Upper lobe of right lung (tissue), 1 donor: Measurements from ENCODE around the gene CDH15. TPM values are rescaled to one million over a fixed set of nuclear protein-coding genes. Genes with fewer than 3 reads are reported as not detected.
"Not testable (repeated sequence)": the region's sequence is repeated elsewhere in the genome, so short reads cannot be mapped to it uniquely, and the experiment has no call there.

ENCODE experiments used
- ATAC-seq: fragments of 200-7000 bp; cut with Tn5 transposase; one replicate; pipeline ENCODE4 v1.9.1; 2020; ENCODE audit warnings: mild to moderate bottlenecking, moderate library complexity
- DNase-seq: peaks from one replicate; pipeline ENCODE4 v3.0.0-alpha.2; 2020
- H3K27ac ChIP-seq: fragments of 200-600 bp; one replicate; pipeline ENCODE4 v1.8.0; 2022
- H3K27me3 ChIP-seq: fragments of 200-600 bp; one replicate; pipeline ENCODE4 v1.8.0; 2022; ENCODE audit warnings: mild to moderate bottlenecking
- H3K36me3 ChIP-seq: fragments of 200-600 bp; one replicate; pipeline ENCODE4 v1.8.0; 2022
- H3K4me1 ChIP-seq: fragments of 200-600 bp; one replicate; pipeline ENCODE4 v1.8.0; 2022
- H3K4me3 ChIP-seq: fragments of 200-600 bp; one replicate; pipeline ENCODE4 v1.8.0; 2022; ENCODE audit warnings: mild to moderate bottlenecking
- H3K9me3 ChIP-seq: fragments of 200-600 bp; one replicate; pipeline ENCODE4 v1.8.0; 2022
- intact Hi-C: fragments of 100-400 bp; cut with DNase I; formaldehyde crosslinking; loops from one replicate; pipeline ENCODE4 v1.11.0; 2022
- total RNA-seq: library from RNA; stranded (reverse); fragmentation: NEBNext Ultra II Directional; extraction: Animal tissue kit (Norgen Biotek cat#: 25700); gene quantifications from one replicate; pipeline ENCODE4 v1.2.1, GENCODE V29; 2021
- TF ChIP-seq, protein P1 (sequence below): fragments of 200-600 bp; IDR thresholded peaks from one replicate; pipeline ENCODE4 v1.8.0; 2022; ENCODE audit warnings: antibody characterized with exemption
- donor health status: DM: no; HTN: yes; CAD: no; lungs with severe emphysema.

Gene CDH15
- total RNA-seq, 1 donor from 2014 or later: 0.43 TPM

DNA sequence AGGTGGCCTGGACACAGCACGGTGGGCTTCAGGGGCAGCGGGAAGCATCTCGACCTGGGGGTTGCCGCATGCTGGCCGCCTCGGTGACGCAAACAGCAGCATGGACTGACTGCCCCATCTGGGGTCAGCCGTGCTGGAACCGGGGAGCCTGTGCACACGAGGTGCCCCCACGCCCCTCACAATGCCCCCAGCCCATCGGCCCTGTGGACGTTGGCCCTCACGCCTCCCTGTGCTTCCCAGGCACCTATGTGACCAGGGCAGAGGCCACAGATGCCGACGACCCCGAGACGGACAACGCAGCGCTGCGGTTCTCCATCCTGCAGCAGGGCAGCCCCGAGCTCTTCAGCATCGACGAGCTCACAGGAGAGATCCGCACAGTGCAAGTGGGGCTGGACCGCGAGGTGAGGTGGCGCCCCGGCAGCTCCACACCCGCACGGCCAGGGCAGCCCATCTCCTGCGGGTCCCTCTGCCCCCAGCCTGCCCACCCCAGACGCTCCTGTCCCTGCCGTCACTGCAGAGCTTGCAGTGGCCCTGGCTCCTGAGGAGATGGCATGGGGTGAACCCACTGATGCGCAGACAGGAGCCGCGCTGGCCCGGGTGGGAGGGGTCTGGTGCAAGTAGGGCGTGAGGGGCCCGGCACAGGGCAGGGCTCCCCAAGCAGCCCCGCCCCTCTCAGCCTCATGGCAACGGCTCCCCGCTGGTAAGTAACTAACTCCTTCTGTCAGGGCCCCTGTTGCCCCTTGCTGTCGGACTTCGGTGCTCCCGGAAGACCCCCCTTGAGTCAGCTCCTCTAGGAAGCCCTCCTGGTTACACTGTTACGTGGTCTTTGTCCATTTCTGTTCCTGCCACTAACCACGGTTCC, 13.6 kb downstream of the CDH15 start:
- ATAC-seq (peak; percentile 12), DNase-seq (no peak)
- intact Hi-C loops: no loop called here
- TF ChIP-seq, protein P1, sequence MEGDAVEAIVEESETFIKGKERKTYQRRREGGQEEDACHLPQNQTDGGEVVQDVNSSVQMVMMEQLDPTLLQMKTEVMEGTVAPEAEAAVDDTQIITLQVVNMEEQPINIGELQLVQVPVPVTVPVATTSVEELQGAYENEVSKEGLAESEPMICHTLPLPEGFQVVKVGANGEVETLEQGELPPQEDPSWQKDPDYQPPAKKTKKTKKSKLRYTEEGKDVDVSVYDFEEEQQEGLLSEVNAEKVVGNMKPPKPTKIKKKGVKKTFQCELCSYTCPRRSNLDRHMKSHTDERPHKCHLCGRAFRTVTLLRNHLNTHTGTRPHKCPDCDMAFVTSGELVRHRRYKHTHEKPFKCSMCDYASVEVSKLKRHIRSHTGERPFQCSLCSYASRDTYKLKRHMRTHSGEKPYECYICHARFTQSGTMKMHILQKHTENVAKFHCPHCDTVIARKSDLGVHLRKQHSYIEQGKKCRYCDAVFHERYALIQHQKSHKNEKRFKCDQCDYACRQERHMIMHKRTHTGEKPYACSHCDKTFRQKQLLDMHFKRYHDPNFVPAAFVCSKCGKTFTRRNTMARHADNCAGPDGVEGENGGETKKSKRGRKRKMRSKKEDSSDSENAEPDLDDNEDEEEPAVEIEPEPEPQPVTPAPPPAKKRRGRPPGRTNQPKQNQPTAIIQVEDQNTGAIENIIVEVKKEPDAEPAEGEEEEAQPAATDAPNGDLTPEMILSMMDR: no peak
- H3K4me3 ChIP-seq: no peak overlapping the region
- H3K27me3 ChIP-seq: peaks cover 16% of the 10 kb centered on the region
- no peaks in the 10 kb centered on the region for H3K36me3 ChIP-seq
- no peaks in the 10 kb centered on the region for H3K4me1 ChIP-seq
- no peaks in the 10 kb centered on the region for H3K9me3 ChIP-seq
- H3K27ac ChIP-seq: no peak overlapping the region

DNA sequence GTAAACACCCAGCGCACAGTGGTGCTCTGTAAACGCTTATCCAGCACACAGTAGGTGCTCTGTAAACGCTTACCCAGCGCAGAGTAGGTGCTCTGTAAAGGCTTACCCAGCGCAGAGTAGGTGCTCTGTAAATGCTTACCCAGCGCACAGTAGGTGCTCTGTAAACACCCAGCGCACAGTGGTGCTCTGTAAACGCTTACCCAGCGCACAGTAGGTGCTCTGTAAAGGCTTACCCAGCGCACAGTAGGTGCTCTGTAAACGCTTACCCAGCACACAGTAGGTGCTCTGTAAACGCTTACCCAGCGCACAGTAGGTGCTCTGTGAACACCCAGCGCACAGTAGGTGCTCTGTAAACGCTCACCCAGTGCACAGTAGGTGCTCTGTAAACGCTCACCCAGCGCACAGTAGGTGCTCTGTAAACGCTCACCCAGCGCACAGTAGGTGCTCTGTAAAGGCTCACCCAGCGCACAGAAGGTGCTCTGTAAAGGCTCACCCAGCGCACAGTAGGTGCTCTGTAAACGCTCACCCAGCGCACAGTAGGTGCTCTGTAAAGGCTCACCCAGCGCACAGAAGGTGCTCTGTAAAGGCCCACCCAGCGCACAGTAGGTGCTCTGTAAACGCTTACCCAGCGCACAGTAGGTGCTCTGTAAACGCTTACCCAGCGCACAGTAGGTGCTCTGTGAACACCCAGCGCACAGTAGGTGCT, 14.5 kb downstream of the CDH15 start:
- intact Hi-C loops, H3K4me1 ChIP-seq, ATAC-seq: not testable (repeated sequence)

GRCh38 chr16:89186593-89187031, 15.1 kb downstream of the CDH15 start:
- ATAC-seq, H3K27me3 ChIP-seq, H3K4me1 ChIP-seq, DNase-seq, H3K27ac ChIP-seq, H3K4me3 ChIP-seq, intact Hi-C loops, H3K9me3 ChIP-seq, H3K36me3 ChIP-seq: not testable (repeated sequence)

More for the DNA sequence above, 14.5 kb downstream of the CDH15 start:
- H3K27me3 ChIP-seq: peaks cover 13% of the 10 kb centered on the region
- H3K4me3 ChIP-seq, H3K9me3 ChIP-seq, DNase-seq, H3K36me3 ChIP-seq, H3K27ac ChIP-seq: not testable (repeated sequence)

- no peak for DNase-seq
- Histone ChIP-seq H3K27ac (no peak overlapping the region), H3K4me3 (no peak overlapping the region), H3K4me1 (no peaks in the 10 kb centered on the region), H3K9me3 (no peaks in the 10 kb centered on the region), H3K36me3 (no peaks in the 10 kb centered on the region), H3K27me3 (peaks cover 8% of the 10 kb centered on the region)
- TF ChIP-seq, protein P1: no peak
- intact Hi-C loops: no loop called here
- peak; percentile 4 for ATAC-seq
Measured at GRCh38 chr16:89187032-89187769, 15.7 kb downstream of the CDH15 start.

DNA sequence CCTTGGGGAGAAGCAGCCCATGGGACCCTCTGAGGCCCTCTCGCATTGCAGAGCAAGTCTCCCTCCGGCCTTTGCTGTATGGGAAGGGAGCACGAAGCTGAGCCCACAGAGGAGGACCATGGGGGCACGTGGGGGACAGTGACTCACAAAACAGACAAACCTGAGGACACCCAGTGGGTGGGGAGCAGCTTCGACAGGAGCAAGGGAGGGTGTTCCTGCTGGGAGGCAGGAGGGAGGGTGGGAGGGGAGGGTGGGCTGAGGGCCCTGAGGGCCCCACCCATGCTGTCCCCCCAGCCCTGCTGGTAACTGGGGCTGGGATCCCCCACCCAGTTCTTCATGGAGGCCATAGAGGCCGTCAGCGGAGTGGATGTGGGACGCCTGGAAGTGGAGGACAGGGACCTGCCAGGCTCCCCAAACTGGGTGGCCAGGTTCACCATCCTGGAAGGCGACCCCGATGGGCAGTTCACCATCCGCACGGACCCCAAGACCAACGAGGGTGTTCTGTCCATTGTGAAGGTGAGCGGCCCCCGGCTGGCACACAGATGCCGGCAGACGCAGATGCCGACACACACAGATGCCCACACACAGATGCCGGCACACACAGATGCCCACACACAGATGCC, 16.3 kb downstream of the CDH15 start:
- peaks cover 2% of the 10 kb centered on the region for H3K27me3 ChIP-seq
- ATAC-seq (no peak), DNase-seq (no peak)
- no peak overlapping the region for H3K4me3 ChIP-seq
- H3K4me1 ChIP-seq: no peaks in the 10 kb centered on the region
- no peak overlapping the region for H3K27ac ChIP-seq
- no peaks in the 10 kb centered on the region for H3K9me3 ChIP-seq
- intact Hi-C loops: no loop called here
- TF ChIP-seq, protein P1: no peak
- no peaks in the 10 kb centered on the region for H3K36me3 ChIP-seq

GRCh38 chr16:89188471-89189357, 17.2 kb downstream of the CDH15 start:
- H3K4me1 ChIP-seq, ATAC-seq, H3K4me3 ChIP-seq, DNase-seq, H3K27ac ChIP-seq, H3K36me3 ChIP-seq, H3K27me3 ChIP-seq, intact Hi-C loops, H3K9me3 ChIP-seq: not testable (repeated sequence)
